ENCODE data around the gene COLQ.

Gene COLQ

DNA sequence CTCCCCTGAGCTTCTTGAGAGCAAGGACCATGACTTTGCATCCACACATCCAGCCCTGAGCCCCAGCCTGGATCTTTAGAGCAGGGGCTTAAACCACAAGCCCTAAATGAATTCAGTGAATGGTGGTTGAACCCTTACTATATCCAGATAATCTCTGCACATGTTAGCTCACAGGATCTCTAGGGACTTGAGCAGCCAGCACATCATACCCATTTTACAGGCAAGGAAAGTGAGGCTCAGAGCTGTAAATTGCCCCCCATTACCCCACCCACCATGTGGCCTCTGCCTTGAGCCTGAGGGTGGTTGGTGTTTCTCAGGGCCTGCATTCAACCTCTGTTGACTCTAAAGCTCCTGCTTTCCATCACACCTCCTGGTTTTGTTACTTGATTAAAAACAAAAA, 66.5 kb downstream of the COLQ start:
- DNase-seq: no peak
- Histone ChIP-seq H3K27ac (ENCODE audit: insufficient read depth in 1 of 2, low read depth in 1 of 2, low read length in 2 of 2, poor library complexity in 1 of 2, severe bottlenecking in 2 of 2) (no peak overlapping the region), H3K27me3 (replicated peaks in 2 of 5; ENCODE audit: control insufficient read depth in 4 of 5, insufficient read depth in 5 of 5, low read length in 4 of 5) (no peaks in the 10 kb centered on the region), H3K4me3 (ENCODE audit: control insufficient read depth in 1 of 7, extremely low read depth in 1 of 7, insufficient read depth in 4 of 7, low read depth in 2 of 7, low read length in 6 of 7) (no peak overlapping the region), H3K4me1 (ENCODE audit: control extremely low read depth in 1 of 4, control insufficient read depth in 4 of 4, insufficient read depth in 4 of 4, low read length in 3 of 4) (peaks cover under 1 to 3% (median 2%) of the 10 kb centered on the region in 4 experiments), H3K9me3 (ENCODE audit: control extremely low read depth in 1 of 5, control insufficient read depth in 4 of 5, insufficient read depth in 2 of 5, low read depth in 1 of 5, low read length in 4 of 5) (peaks cover 0 to 2% (median 0%) of the 10 kb centered on the region in 5 experiments), H3K36me3 (ENCODE audit: control insufficient read depth in 4 of 4, insufficient read depth in 4 of 4, low read length in 3 of 4) (no peaks in the 10 kb centered on the region)
- ChIA-PET CTCF (interaction anchor here (0.6 to 2.6 kb wide), 3 partner anchors 8 to 16 kb away, joined by 3 to 9 read pairs (median 4); no protein-coding TSS in a partner anchor), POLR2A (no interaction called here)

DNA sequence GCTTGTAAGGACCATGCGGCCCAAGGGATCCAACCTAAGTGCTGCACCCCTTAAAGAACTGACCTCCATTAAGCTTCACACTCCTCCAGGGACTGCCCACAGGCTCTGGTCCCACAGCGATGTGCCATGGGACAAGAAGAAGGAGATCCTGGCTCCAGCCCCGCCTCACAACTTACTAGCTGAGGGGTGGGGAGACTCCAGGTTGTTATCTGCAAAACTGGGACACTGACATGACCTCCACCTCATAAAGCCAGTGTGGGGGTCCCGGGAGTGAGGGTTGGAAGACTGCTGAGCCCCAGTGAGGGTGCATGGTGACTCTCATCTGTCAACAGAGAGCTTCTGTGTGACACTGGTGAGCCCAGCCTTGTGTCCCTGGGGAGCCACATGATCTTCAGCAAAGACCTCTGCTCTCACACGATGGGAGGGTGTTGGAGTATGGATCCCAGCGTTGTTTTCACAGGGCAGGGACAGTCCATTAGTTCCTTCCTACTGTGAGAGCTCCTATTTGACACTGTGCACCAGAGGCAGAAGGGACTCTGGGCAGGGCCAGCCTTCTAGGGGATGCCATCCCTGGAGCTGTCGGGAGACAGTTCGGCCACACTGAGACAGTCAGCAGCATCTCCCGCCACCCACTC, 67.4 kb downstream of the COLQ start:
- Histone ChIP-seq H3K27ac (ENCODE audit: insufficient read depth in 1 of 2, low read depth in 1 of 2, low read length in 2 of 2, poor library complexity in 1 of 2, severe bottlenecking in 2 of 2) (no peak overlapping the region), H3K27me3 (replicated peaks in 2 of 5; ENCODE audit: control insufficient read depth in 4 of 5, insufficient read depth in 5 of 5, low read length in 4 of 5) (no peaks in the 10 kb centered on the region), H3K4me1 (ENCODE audit: control extremely low read depth in 1 of 4, control insufficient read depth in 4 of 4, insufficient read depth in 4 of 4, low read length in 3 of 4) (peaks cover 0 to 2% (median 0%) of the 10 kb centered on the region in 4 experiments), H3K9me3 (ENCODE audit: control extremely low read depth in 1 of 5, control insufficient read depth in 4 of 5, insufficient read depth in 2 of 5, low read depth in 1 of 5, low read length in 4 of 5) (peaks cover 0 to 2% (median 0%) of the 10 kb centered on the region in 5 experiments), H3K4me3 (ENCODE audit: control insufficient read depth in 1 of 7, extremely low read depth in 1 of 7, insufficient read depth in 4 of 7, low read depth in 2 of 7, low read length in 6 of 7) (no peak overlapping the region), H3K36me3 (ENCODE audit: control insufficient read depth in 4 of 4, insufficient read depth in 4 of 4, low read length in 3 of 4) (no peaks in the 10 kb centered on the region)
- CTCF ChIA-PET: interaction anchor here (0.5 to 2.6 kb wide), 5 partner anchors 9 to 335 kb away, joined by 3 to 9 read pairs (median 4); no protein-coding TSS in a partner anchor
- no peak for DNase-seq
- 84% methylated on average over 7 of the region's 9 CpGs for WGBS (ENCODE audit: insufficient coverage)
- POLR2A ChIA-PET: no interaction called here

DNA sequence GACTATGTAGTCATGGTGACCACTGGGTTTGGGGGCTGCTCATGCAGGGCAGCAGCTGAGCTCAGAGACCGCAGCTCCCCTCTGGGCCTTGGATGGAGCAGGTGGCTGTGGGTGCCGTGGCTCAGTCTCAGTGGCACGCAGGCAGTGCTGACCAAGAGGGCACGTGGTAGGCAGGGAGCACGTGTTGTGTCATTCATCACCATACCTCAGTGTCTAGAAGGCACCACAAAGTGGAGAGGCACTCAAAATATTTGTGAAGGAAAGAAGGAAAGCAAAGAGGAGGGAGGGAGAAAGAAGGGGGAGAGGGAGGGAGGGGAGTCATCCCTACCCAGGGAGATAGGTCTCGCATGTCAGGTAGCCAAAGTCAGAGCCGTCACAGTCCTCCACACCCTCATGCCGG, 68.0 kb downstream of the COLQ start:
- POLR2A ChIA-PET: no interaction called here
- no peak for DNase-seq
- Histone ChIP-seq H3K27me3 (replicated peaks in 2 of 5; ENCODE audit: control insufficient read depth in 4 of 5, insufficient read depth in 5 of 5, low read length in 4 of 5) (no peaks in the 10 kb centered on the region), H3K27ac (ENCODE audit: insufficient read depth in 1 of 2, low read depth in 1 of 2, low read length in 2 of 2, poor library complexity in 1 of 2, severe bottlenecking in 2 of 2) (no peak overlapping the region), H3K9me3 (ENCODE audit: control extremely low read depth in 1 of 5, control insufficient read depth in 4 of 5, insufficient read depth in 2 of 5, low read depth in 1 of 5, low read length in 4 of 5) (peaks cover 0 to 2% (median 0%) of the 10 kb centered on the region in 5 experiments), H3K4me1 (ENCODE audit: control extremely low read depth in 1 of 4, control insufficient read depth in 4 of 4, insufficient read depth in 4 of 4, low read length in 3 of 4) (peaks cover 0 to 2% (median 0%) of the 10 kb centered on the region in 4 experiments), H3K36me3 (ENCODE audit: control insufficient read depth in 4 of 4, insufficient read depth in 4 of 4, low read length in 3 of 4) (no peaks in the 10 kb centered on the region), H3K4me3 (ENCODE audit: control insufficient read depth in 1 of 7, extremely low read depth in 1 of 7, insufficient read depth in 4 of 7, low read depth in 2 of 7, low read length in 6 of 7) (no peak overlapping the region)
- WGBS (ENCODE audit: insufficient coverage): 100% methylated on average over 6 of the region's 8 CpGs
- CTCF ChIA-PET: interaction anchor here (0.5 to 0.9 kb wide), 2 partner anchors 9 to 335 kb away, joined by 3 to 4 read pairs; no protein-coding TSS in a partner anchor

GRCh38 chr3:15452961-15453360, 68.5 kb downstream of the COLQ start:
- WGBS (ENCODE audit: insufficient coverage): 100% methylated on average over 4 of the region's 5 CpGs
- DNase-seq: no peak
- POLR2A ChIA-PET: no interaction called here
- Histone ChIP-seq H3K27ac (ENCODE audit: insufficient read depth in 1 of 2, low read depth in 1 of 2, low read length in 2 of 2, poor library complexity in 1 of 2, severe bottlenecking in 2 of 2) (no peak overlapping the region), H3K4me1 (ENCODE audit: control extremely low read depth in 1 of 4, control insufficient read depth in 4 of 4, insufficient read depth in 4 of 4, low read length in 3 of 4) (no peaks in the 10 kb centered on the region), H3K36me3 (ENCODE audit: control insufficient read depth in 4 of 4, insufficient read depth in 4 of 4, low read length in 3 of 4) (no peaks in the 10 kb centered on the region), H3K9me3 (ENCODE audit: control extremely low read depth in 1 of 5, control insufficient read depth in 4 of 5, insufficient read depth in 2 of 5, low read depth in 1 of 5, low read length in 4 of 5) (no peaks in the 10 kb centered on the region), H3K27me3 (replicated peaks in 2 of 5; ENCODE audit: control insufficient read depth in 4 of 5, insufficient read depth in 5 of 5, low read length in 4 of 5) (no peaks in the 10 kb centered on the region), H3K4me3 (ENCODE audit: control insufficient read depth in 1 of 7, extremely low read depth in 1 of 7, insufficient read depth in 4 of 7, low read depth in 2 of 7, low read length in 6 of 7) (no peak overlapping the region)
- CTCF ChIA-PET: no interaction called here

DNA sequence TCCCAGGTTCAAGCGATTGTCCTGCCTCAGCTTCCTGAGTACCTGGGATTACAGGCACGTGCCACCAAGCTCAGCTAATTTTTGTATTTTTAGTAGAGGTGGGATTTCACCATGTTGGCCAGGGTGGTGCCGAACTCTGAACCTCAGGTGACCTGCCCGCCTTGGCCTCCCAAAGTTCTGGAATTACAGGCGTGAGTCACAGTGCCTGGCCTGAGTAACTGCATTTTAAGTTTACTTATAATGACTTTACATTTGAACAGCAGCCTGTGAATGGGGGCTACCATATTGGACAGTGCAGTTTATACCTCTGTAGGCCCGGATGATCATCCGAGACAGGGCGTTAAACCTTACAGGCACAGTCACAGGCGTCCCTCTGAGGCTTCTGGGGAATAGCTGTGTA, 69.3 kb downstream of the COLQ start:
- H3K4me1 ChIP-seq (ENCODE audit: control extremely low read depth in 1 of 4, control insufficient read depth in 4 of 4, insufficient read depth in 4 of 4, low read length in 3 of 4): no peaks in the 10 kb centered on the region
- ChIA-PET CTCF (no interaction called here), POLR2A (no interaction called here)
- WGBS (ENCODE audit: insufficient coverage): 76% methylated on average over 5 of the region's 9 CpGs
- no peaks in the 10 kb centered on the region for H3K36me3 ChIP-seq (ENCODE audit: control insufficient read depth in 4 of 4, insufficient read depth in 4 of 4, low read length in 3 of 4)
- H3K9me3 ChIP-seq (ENCODE audit: control extremely low read depth in 1 of 5, control insufficient read depth in 4 of 5, insufficient read depth in 2 of 5, low read depth in 1 of 5, low read length in 4 of 5): no peaks in the 10 kb centered on the region
- no peak for DNase-seq
- H3K4me3 ChIP-seq (ENCODE audit: control insufficient read depth in 1 of 7, extremely low read depth in 1 of 7, insufficient read depth in 4 of 7, low read depth in 2 of 7, low read length in 6 of 7): no peak overlapping the region
- no peak overlapping the region for H3K27ac ChIP-seq (ENCODE audit: insufficient read depth in 1 of 2, low read depth in 1 of 2, low read length in 2 of 2, poor library complexity in 1 of 2, severe bottlenecking in 2 of 2)
- H3K27me3 ChIP-seq (replicated peaks in 2 of 5; ENCODE audit: control insufficient read depth in 4 of 5, insufficient read depth in 5 of 5, low read length in 4 of 5): no peaks in the 10 kb centered on the region

- CTCF ChIA-PET: no interaction called here
- Histone ChIP-seq H3K4me1 (ENCODE audit: control extremely low read depth in 1 of 4, control insufficient read depth in 4 of 4, insufficient read depth in 4 of 4, low read length in 3 of 4) (no peaks in the 10 kb centered on the region), H3K27ac (ENCODE audit: insufficient read depth in 1 of 2, low read depth in 1 of 2, low read length in 2 of 2, poor library complexity in 1 of 2, severe bottlenecking in 2 of 2) (no peak overlapping the region), H3K4me3 (ENCODE audit: control insufficient read depth in 1 of 7, extremely low read depth in 1 of 7, insufficient read depth in 4 of 7, low read depth in 2 of 7, low read length in 6 of 7) (no peak overlapping the region), H3K36me3 (ENCODE audit: control insufficient read depth in 4 of 4, insufficient read depth in 4 of 4, low read length in 3 of 4) (no peaks in the 10 kb centered on the region), H3K27me3 (replicated peaks in 2 of 5; ENCODE audit: control insufficient read depth in 4 of 5, insufficient read depth in 5 of 5, low read length in 4 of 5) (no peaks in the 10 kb centered on the region), H3K9me3 (ENCODE audit: control extremely low read depth in 1 of 5, control insufficient read depth in 4 of 5, insufficient read depth in 2 of 5, low read depth in 1 of 5, low read length in 4 of 5) (no peaks in the 10 kb centered on the region)
- 98% methylated on average over 14 of the region's 18 CpGs for WGBS (ENCODE audit: insufficient coverage)
- no peak for DNase-seq
- POLR2A ChIA-PET: no interaction called here
These were observed 70.0 kb downstream of the COLQ start for GRCh38 chr3:15451216-15452113.
